Stomach smooth muscle (tissue), 2 donors: Measurements from ENCODE around the gene IGFBP2.

Experiments
- H3K27ac ChIP-seq: one replicate; pipeline ENCODE4 v1.7.0; 2013; ENCODE audit warnings: mild to moderate bottlenecking, low read length, inconsistent platforms
- H3K27me3 ChIP-seq, 2 donors: one replicate each; pipeline ENCODE4 v1.7.0; 2013; ENCODE audit warnings: low read length in 2 of 2; ENCODE audit not compliant: insufficient read depth in 2 of 2, control insufficient read depth in 1 of 2
- H3K36me3 ChIP-seq, 2 donors: one replicate each; pipeline ENCODE4 v1.7.0; 2013; ENCODE audit warnings: low read length in 2 of 2; ENCODE audit not compliant: control insufficient read depth in 2 of 2, insufficient read depth in 2 of 2
- H3K4me1 ChIP-seq: one replicate; pipeline ENCODE4 v1.7.0; 2013; ENCODE audit warnings: low read length; ENCODE audit not compliant: control insufficient read depth, insufficient read depth
- H3K4me3 ChIP-seq, 2 donors: one replicate each; pipeline ENCODE4 v1.7.0; 2013; ENCODE audit warnings: low read length in 2 of 2
- H3K9ac ChIP-seq, 2 donors: one replicate each; pipeline ENCODE4 v1.7.0; 2013; ENCODE audit warnings: low read length in 2 of 2, mild to moderate bottlenecking in 1 of 2
- H3K9me3 ChIP-seq, 2 donors: one replicate each; pipeline ENCODE4 v1.7.0; 2013; ENCODE audit warnings: low read length in 2 of 2; ENCODE audit not compliant: control insufficient read depth in 2 of 2
- donor health status: healthy.
- donor health status: Pancreatic carcinoma.

The IGFBP2 gene

DNA sequence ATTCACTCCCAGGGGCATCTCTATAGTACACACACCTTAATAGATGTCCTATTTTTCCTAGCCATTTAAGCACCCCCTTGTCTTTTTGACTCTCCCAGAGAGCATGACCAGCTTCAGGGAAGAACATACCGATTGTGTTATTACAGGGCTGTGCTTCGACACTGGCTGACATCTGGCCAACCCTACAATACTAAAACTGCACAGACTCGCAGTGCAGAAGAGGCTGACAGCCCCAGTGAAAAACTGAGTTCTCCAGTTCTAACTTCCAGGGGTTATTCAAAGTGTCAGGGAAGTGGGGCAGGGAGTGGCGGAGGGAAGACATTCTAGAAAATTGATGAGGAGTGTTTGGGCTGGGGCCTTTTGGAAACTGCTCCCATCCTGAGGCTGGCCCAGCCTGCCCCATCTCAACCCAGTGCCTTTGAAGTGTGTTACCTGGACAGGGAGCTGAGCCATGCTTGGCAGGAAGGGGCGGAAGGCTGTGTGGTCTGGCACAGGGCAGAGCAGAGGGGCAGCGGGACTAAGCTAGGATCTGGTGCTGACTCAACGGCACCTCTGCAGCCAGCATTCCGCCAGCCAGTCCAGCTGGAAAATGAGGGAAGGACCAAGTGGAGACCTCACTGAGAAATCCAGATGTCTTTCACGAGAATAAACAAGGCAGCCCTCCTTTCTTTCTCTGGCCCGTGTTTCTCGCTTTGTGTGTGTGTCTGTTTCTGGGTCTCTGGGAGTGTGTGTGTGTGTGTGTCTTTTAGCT is 77.5 kb downstream of the IGFBP2 start:
- peak overlapping the region; percentile 93 for H3K27ac ChIP-seq

DNA sequence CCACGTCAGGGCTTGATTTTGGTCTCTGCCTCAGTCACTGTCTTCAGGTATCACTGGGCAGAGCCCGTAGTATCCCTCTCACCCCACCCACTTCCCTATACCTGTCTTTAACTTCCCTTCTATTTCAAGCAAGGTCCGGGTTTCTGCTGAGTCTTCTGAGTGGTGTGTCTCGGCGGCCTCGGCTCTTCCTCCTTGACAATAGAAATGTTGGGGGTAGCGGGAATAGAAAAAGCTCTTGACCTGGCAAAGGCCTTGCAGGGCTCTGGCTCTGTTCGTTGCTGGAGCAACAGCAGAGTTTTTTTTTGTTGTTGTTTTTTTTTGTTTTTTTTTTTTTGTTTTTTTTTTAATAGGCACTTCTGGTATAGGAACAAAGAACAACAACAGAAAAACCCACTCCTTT is 78.1 kb downstream of the IGFBP2 start:
- Histone ChIP-seq H3K9ac (peak overlapping the region; percentile 11 to 58), H3K9me3 (no peaks in the 10 kb centered on the region), H3K4me3 (peak overlapping the region in 1 of 2 donors; percentile 49), H3K4me1 (peaks cover 40% of the 10 kb centered on the region), H3K36me3 (no peaks in the 10 kb centered on the region), H3K27me3 (no peaks in the 10 kb centered on the region), H3K27ac (peak overlapping the region; percentile 93)

More for the DNA sequence above, 77.5 kb downstream of the IGFBP2 start:
- Histone ChIP-seq H3K9me3 (no peaks in the 10 kb centered on the region), H3K4me3 (peak overlapping the region in 1 of 2 donors; percentile 49), H3K27me3 (no peaks in the 10 kb centered on the region), H3K4me1 (peaks cover 37% of the 10 kb centered on the region), H3K9ac (peak overlapping the region; percentile 11 to 58), H3K36me3 (no peaks in the 10 kb centered on the region)

DNA sequence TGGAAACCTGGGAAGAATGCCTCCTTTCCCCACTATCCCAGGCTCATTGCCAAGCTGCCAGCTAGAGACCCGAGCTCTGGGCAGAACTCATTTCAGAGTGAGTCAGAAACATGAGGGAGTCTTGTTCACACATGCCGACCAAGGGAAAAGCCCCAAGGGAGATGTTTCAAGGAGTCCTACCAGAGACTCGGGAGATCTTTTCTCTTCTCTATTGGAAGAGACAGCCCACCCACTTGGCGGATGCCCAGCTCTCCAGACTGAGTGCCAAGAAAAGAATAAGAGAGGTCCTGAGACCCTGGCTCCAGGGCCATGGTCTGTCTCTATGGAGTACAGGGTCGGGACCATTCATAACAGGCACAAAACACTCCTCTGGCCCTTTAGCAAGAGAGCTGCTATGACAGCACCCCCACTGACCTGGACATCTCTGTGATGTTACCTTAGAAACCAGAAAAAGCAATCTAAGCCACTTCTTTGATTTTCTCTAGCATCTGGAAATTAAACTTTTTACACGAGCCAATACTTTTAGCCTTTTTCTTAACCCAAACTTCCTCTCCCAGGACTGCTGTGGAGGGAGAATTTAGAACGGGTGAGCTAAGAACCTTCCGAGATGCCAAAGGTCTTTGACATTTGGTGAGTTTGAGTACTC is 80.6 kb downstream of the IGFBP2 start:
- H3K4me3 ChIP-seq = no peak overlapping the region
- peak overlapping the region; percentile 37 for H3K27ac ChIP-seq
- H3K27me3 ChIP-seq = no peaks in the 10 kb centered on the region
- H3K9ac ChIP-seq = no peak overlapping the region
- no peaks in the 10 kb centered on the region for H3K9me3 ChIP-seq
- no peaks in the 10 kb centered on the region for H3K36me3 ChIP-seq
- H3K4me1 ChIP-seq = peaks cover 50% of the 10 kb centered on the region
